NCI-H510A treated with DMSO at 0.1 percent for 48 hours (cell line): ENCODE data around the gene ARAP2.

ENCODE experiments used
- DNase-seq: peaks from one replicate; lab custom pipeline; 2025; lab: John Stamatoyannopoulos, UW

Gene ARAP2

DNA sequence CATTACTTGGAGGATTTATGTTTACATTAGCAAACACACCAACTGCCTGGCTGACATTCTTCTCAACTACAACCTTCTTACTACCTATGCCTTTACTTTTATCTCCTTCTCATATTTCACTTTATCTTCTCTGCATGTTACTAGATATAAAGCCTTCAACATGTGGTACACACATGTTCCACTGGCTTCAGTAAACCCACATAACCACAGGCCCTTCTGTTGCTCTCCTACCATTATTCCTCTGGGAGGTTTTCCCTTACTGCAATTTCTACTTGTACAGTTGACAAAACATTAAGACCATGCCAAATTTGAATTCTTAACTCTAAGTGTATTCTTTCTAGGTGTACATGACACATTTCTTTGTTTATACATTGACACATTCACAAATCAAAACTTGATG, 133.1 kb downstream of the ARAP2 start:
- DNase-seq = no peak

DNA sequence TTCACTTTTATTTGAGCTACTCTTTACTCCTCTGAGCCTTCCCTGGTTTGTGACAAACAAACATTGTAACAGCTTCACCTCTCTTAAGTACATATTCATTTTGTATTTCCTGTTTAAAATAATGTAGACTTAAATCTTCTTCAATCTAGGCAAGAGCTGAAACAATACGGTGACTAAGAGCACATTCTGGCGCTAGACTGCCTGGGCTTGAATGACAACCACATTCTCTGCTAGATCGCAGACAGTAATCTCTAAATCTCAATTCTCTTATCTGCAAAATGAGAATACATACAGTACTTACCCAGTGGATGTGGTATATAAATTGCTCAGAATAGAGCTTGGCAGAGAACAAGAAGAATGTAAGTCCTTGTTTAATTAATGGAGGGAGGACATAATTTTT, 144.8 kb downstream of the ARAP2 start:
- no peak for DNase-seq

DNA sequence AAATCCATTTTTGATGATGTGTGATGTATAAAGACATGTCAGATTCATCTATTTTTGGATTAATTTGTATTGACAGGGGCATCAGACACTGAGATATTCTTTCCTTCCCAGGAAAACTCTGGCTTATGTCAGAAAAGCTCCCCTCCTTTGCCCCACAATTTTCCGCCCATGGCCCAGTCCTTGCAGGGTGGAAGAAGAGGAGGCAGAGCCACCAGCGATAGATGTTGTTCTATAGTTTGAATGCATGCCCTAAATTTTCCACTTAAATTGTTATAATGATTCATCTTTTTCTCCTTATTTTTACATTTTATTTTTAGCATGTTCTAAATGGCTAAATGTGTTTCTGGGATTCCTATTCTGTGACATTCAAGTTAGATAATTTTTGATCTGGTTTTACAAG, 149.3 kb downstream of the ARAP2 start:
- no peak for DNase-seq

DNA sequence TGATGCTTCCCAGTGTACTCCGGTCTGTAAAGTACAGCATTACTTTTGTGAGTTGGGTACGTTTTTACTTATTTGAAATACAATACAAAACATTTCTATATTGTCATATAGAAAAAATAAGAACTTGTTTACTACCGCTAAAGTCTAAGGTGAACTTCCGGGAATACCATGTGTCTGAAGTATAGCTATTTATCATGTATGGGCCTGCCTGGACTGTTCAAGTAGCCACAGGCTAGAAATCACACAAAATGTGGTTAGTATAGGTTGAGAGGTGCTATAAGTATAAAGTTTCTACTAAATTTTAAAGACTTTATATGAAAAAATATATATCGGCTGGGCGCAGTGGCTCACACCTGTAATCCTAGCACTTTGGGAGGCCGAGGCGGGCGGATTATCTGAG, 152.3 kb downstream of the ARAP2 start:
- no peak for DNase-seq

DNA sequence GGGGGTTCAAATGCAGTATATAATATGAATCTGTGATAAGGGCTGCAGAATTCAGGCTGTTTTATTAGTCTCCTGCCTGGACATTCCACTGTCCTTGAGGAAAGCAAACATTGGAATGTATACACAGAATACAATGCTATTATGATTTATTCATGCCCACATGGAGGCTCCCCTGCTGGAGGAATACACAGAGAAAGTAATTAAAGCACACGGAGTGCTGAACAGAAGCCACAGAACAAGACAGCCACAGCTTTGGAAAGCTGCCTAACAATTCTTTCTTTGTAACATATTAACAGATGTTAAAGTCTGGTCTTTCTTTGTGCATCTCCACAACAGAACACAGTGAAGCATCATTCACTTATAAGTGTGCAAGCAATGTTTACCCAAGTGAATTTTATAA, 155.8 kb downstream of the ARAP2 start:
- DNase-seq = peak; percentile 8

DNA sequence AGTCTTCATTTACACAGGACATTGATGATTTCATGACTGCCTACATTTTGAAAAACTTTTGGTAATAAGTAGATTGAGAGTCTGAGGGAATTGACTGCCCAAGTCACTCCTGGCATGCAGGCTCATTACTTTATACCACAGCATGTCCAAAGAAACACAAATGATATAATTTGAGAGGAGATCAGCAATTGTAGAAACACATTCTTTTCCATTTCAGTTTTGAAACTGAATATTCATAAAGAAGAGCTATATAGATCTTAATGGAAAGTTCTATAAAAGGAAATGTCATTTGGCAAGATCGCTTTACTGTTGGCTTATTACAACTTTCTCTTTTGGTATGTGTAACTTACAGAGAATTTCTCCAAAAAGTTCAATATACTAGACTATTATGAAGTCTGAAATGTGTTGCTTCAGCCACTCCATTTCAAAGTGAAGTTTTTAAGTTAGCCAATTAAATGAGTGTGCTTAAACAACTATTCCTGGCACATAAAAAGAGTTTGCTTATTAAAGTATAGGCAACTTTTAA, 158.0 kb downstream of the ARAP2 start:
- DNase-seq = no peak

DNA sequence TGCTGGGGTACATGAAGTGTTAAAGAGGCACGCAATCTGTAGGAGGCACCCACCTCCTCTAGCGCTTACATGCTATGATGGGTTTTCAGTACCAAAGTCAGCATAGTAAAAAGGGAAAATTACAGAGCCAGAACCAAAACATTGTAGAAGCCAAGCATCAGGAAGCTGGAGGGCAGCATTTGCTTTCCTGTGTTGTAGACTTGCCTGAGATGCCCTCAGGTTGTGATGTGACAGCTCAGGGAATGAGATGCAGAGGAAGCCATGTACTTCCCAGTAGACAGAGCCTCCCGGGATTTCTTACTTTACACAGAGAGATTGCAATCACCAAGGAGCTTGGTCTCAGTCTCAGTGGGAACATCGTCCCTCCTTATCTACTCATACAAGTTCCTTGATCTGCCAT, 161.5 kb downstream of the ARAP2 start:
- DNase-seq = no peak

DNA sequence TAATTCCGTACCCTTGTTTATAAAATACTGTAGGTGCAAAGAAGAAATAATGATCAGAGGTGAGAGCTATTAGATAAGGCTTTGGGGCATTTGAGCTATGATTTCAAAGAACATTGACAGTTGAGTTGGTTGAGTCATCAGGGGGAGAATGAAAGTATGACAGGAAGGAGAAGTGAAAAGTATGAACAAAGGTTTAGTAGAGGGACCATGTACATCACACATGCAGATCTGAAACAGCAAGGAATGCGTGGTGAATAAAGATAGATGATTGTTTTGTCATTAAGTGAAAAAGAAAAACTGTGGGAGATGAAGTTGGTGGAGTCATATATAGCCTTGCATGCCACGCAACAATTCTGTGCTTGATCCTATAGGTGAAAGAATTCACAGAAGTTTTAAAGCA, 163.1 kb downstream of the ARAP2 start:
- no peak for DNase-seq

DNA sequence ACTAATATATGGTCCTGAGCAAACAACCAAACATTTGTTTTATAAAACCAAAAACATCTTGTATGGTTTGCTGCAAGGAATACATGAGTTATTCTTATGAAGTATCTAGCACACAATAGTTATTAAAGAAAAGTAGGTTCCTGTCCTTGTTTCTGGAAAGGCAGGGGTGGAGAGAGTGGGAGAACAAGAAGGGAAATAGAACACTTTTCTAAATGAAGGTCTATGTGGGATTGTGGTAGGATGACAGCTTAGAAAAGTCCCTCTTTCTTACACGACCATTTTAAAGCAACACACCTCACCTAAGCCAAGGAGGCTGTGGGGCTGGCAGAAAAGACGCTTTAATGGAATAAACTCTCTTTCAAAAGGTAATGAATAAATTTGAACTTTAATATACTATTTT, 164.6 kb downstream of the ARAP2 start:
- DNase-seq = no peak

DNA sequence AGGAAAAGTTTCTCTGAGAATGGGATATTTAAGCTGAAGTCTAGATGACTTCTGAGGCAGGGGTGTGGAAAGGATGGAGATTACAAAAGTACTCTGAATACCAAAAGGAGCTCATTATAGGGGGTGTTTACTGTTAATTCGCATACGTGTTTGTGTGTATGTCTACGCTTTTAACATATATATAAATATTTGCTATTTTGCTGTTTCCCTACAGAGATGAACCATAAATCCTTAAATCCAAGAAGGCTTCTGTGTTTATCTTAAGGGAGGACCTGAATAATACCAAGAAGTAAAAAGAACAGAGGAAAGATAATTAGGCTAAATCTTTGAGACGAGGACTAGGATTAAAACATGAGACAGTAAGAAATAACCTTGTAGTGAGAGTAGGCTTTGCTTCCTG, 166.0 kb downstream of the ARAP2 start:
- no peak for DNase-seq

DNA sequence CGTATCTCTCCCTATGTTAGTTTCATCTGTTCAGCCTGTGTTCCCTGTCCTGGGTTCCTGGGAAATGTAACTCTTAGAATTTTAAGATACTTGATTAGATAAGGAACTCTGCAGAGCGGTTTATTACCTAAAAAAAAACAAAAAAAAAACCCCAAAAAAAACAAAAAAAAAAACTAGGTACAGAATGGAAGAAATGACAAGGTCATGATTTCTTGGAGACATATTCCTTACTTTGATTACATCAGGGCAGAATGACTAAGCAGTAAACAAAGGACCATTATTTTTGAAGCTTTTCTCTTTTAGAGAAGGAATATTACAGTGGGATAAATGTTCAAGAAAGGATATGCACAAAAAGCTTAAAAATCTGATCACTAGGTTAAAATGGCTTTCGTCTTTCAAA, 171.8 kb downstream of the ARAP2 start:
- no peak for DNase-seq

DNA sequence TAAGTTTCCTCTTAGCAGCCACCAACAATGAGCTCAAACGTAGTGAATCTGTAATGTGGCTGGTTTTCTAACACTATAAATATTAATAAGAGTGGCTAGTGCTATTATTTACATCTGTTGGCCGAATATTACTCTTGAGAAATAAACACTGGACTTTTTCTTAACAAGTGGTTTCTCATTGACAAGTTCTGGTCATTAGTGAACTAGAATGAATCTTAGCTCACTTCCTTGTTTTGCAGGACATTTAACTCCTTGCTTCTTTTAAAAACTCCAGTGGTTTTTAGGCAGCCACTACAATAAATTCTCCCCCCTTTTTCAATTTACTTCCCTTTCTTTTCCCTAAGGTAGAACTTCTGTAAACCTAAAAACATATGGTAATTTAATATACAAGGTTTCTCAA, 177.2 kb downstream of the ARAP2 start:
- DNase-seq = no peak

DNA sequence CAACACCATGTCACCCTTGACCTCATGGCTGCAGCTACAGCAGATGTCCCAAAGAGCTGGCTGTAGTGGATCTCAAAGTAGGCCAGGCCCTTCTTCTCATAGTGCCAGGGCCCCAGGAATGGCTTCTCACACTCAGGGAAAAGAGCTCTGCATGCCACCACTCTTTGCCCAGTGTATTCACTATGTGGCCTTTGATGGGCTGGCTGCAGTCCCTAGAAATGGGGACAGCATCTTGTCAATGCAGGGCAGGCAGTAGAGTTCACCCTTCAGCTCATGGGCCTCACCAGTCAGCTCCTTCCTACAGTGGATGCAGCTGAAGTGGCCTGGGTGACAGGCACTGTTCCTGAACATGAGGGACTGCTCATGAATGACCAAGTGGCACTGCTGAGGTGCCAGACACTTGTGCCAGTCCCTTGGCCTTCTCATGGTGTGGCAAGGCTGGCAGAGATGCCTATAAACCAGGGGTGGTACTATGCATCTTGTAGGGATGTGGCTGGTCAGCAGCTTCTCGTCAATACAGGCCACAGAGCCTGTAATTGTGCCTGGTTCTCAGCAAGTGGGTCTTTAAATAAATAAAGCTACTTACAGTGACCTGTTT, 178.9 kb downstream of the ARAP2 start:
- DNase-seq = no peak

DNA sequence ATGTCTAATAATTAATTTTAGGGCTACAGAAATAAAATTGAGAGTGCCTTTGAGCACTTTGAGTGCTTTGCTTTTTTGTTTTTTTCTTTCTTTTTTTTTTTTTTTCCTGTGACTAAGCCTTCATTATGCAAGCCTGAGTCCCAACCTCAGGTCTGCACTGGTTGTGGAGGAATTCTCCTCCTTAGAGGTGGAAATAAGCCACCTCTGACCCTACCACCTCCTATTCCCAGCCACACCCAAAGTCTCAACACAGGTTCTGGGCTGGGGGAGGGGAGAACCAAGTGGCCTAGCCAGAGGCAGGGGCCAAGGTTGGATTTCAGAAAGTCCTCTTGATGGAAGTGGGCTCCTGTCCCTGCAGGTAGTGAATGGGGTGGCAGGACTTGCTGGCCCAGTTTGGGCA, 180.2 kb downstream of the ARAP2 start:
- DNase-seq = no peak

DNA sequence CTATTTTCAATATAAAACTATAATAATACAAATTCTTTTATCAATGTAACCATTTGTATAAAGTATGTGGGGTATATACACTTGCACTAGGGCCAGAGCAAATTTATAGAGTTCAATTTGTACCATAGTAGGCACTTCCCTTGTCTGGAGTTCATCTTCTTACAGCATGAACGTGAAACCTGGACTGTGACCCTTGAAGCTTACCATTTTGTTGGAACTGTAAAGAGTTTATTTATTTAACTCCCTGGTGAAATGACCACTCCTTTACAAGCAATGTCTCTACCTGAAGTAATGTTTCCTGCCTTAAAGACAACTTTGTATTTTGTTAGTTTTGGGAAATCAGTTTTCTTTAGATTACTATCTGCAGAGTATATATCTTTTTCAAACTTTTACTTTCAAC, 188.2 kb downstream of the ARAP2 start:
- no peak for DNase-seq

DNA sequence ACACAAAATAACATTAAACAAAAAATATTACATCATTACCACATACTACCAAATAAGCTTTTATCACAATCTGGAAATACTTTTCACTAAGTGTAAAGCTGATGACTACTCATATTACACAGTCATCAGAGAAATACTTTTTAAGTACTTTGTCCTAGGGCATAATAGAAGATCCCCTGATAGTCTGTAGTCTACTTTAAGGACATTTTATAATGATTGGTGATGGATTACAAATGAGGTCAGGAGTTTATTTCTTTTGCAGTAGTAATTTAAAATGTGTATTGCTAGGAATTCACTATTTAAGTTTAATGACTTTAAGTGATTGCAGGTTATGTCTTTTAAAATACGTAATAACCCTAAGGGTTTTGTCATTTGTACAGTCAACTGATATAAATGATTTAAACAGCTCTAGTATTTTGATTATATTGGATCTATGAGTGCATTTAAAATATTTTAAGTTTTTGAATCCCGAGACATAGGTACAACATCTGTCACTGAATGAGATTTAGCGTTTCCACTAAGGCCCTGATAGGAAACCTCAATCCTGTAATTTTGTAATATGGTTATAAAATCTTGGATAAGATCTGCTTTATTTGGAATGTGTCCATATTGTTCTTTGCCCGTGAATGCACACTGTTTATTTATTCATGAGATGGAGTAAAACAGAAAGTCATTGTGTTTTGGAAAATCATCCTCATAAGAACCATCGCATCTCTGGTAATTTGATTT, 189.5 kb downstream of the ARAP2 start:
- DNase-seq = no peak

DNA sequence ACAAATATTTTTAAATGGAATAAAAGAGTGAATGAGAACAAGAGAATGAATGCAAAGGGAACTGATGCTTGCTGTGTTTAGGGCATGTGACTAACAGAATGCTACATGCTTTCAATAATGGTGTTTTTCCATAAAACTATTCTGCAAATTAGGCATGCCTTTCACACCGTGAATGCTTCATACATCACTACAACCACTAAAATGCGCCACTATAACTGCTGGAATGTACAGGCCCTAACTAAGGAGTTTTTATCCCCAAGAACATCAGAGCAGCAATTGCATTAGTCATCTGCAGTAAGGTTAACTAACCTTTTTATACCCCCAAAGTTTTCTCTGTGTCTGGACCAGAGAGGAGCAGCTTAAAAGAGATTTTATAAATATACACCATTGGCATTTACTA, 190.4 kb downstream of the ARAP2 start:
- DNase-seq = no peak

DNA sequence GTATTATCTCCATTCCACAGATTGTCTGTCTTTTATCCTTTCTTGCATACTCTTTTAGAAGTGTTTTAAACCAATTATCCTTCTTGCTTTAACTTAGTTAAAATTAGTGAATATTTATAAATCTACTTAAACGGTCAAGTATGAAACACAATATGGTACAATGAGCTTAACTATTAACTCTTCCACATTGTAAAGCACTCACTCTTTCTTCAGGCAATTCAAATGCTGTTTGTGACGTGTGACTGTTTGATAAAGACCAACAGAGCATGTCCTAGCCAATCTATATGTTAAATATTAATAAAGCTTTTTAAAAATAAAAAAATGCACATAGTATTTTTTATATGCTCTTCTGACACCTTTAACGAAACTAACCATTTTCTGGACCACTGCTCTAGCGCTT, 192.7 kb downstream of the ARAP2 start:
- DNase-seq = no peak

DNA sequence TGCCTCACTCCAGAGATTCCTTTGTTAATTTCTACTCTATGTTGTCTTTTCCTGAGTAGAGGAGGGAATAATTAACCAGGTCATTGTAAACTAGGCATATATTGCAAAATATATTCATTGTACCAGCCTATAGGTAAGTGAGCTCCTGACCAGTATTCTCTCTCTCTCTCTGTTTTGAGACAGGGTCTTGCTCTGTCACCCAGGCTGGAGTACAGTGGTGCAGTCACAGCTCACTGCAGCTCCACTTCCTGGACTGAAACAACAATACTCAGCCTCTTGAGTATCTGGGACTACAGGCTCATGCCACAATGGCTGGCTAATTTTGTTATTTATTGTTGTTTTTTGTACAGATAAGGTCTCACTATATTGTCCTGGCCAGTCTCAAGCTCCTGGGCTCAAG, 198.3 kb downstream of the ARAP2 start:
- no peak for DNase-seq

DNA sequence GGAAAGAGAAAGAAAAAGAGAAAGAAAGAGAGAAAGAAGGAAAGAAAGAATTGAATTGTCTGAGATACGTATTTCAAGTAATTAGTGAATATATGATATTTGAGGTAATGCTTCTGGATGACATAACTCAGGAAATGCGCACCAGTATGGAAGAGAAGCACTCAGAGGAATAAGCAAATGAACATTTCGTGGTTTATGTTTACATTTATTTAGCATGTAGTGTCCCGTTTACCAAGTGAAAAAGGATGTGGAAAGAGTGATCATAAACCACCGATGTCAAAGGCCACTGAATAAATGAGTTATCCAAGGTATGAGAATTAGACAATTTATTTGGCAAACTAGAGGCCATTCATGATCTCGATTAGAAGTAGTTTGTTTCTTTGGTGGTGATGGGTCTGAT, 200.4 kb downstream of the ARAP2 start:
- DNase-seq = no peak

DNA sequence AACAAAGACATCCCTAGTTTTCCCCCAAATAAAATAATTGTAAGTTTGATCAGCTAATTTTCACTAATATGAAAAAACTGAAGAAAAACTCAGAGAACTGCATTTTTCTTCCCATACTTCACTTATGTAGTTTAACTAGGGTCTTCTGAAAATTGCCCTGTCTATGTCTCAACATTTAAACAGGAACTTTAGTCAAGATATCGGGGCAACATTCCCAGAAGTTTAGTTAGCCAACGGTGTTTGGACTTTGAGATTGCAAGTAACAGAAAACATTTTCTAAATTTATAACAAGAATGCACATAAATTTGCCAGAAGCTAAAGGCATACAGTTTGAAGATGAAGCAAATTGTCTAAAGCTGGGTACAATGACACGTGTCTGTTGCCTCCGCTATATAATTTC, 201.1 kb downstream of the ARAP2 start:
- no peak for DNase-seq

DNA sequence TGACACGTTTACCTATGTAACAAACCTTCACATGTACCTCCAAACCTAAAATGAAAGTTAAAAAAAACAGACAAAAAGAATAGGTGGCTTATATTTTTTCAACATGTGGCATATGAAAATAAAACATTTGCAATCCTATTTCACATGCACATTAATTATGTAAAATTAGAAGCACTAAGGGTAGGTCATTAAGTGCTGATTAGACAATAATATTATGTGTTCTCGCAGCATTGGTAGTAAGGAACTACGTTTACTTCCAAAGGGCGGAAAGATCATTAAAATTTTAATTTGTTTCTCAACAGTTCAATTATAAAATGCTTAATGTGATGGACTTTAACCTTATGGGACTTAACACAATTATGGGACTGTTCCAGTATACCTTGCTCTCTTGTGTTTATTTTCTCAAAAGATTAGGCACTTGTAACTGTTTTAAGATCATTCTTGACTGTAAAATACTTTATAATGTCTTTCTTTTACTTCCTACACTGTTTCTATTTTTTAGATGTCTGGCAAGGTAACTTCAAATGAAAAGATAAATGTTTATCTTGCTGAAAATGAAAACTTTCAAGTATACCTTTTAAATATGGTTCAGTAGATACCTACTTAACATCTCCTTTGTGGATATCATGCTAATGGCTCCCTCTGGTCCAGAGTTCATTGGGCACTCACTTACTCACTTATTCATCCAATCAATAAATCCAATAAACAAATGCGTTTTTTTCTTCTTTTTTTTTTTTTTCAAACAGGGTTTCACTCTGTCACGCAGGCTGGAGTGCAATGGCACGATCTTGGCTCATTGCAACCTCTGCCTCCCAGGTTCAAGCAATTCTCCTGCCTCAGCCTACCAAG, 202.0 kb downstream of the ARAP2 start:
- DNase-seq = no peak

DNA sequence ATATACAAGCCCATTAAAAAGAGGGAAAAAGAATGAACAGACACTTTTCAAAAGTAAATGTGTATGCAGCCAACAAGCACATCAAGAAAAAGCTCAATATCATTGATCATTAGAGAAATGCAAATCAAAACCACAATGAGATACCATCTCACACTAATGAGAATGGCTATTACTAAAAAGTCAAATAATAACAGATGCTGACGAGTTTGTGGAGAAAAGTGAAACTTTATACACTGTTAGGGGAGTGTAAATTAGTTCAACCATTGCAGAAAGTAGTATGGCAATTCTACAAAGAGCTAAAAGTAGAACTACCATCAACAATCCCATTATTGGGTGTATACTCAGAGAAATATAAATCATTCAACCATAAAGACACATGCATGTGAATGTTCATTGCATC, 203.0 kb downstream of the ARAP2 start:
- no peak for DNase-seq
